HepG2 (cell line): ENCODE data around the gene SRRM3. TPM values are rescaled to one million over a fixed set of nuclear protein-coding genes. Genes with fewer than 3 reads are reported as not detected.

Source experiments
- ATAC-seq: fragments of 200-7000 bp; cut with Tn5 transposase; 3 replicates; pipeline ENCODE4 v1.9.1; 2020; ENCODE audit warnings: mild to moderate bottlenecking, moderate library complexity
- BruUV-seq: library from RNA; stranded (reverse); fragments of 400-500 nt; replicated peaks from 2 replicates; lab custom pipeline; 2021; lab: Mats Ljungman, UMichigan
- CTCF ChIA-PET: fragments of 300-600 bp; formaldehyde crosslinking; extraction: SDS; loops from one replicate; lab custom pipeline; 2021; ENCODE audit warnings: low total read pairs, inconsistent platforms, low intra/inter-chr PET ratio; lab: Yijun Ruan, JAX
- POLR2A ChIA-PET: fragments of 350-600 bp; sonication (Branson Sonifier 250); formaldehyde crosslinking; loops from one replicate; lab custom pipeline; 2020; ENCODE audit warnings: antibody characterized with exemption, inconsistent platforms; lab: Yijun Ruan, JAX
- DNase-seq: peaks from one replicate; pipeline ENCODE4 v3.0.0-alpha.2; 2015; ENCODE audit warnings: low spot score
- FAIRE-seq: peaks from 3 replicates; lab custom pipeline; 2011; peaks lifted over from hg19 to GRCh38; lab: Jason Lieb, UNC
- H2AFZ ChIP-seq: one replicate; pipeline ENCODE4 v1.6.1; 2011; ENCODE audit warnings: low read length, inconsistent platforms
- H3K27ac ChIP-seq: fragments of 300-600 bp; 3 replicates; pipeline ENCODE4 v1.8.0; 2011; ENCODE audit warnings: mixed run types, mild to moderate bottlenecking, mixed read lengths, low read length, inconsistent platforms; ENCODE audit not compliant: insufficient read depth; ENCODE audit errors: extremely low read length
- H3K27me3 ChIP-seq, 2 experiments: fragments of 200-600 bp in 1 of 2; 2 replicates in 1 of 2; 3 replicates in 1 of 2; pipeline versions ENCODE4 v1.6.0 to v1.8.0; 2011; ENCODE audit warnings: low read length in 2 of 2, mild to moderate bottlenecking in 2 of 2, moderate library complexity in 2 of 2, inconsistent platforms in 1 of 2; ENCODE audit not compliant: insufficient read depth in 2 of 2, control insufficient read depth in 1 of 2
- H3K36me3 ChIP-seq, 2 experiments: fragments of 200-600 bp in 1 of 2; replicated peaks in 1 of 2; 2 replicates in 1 of 2; 3 replicates in 1 of 2; pipeline versions ENCODE4 v1.5.1 to v1.8.0; 2011; ENCODE audit warnings: low read length in 2 of 2, inconsistent platforms in 1 of 2; ENCODE audit not compliant: insufficient read depth in 2 of 2, control insufficient read depth in 1 of 2
- H3K4me1 ChIP-seq: 2 replicates; pipeline ENCODE4 v1.5.1; 2012; ENCODE audit warnings: low read length, inconsistent platforms; ENCODE audit not compliant: insufficient read depth
- H3K4me2 ChIP-seq: 2 replicates; pipeline ENCODE4 v1.6.0; 2011; ENCODE audit warnings: low read depth, low read length, inconsistent platforms
- H3K4me3 ChIP-seq, 3 experiments: fragments of 200-600 bp in 1 of 3; sonication (generic), shearing (Covaris generic) in 1 of 3; replicated peaks in 1 of 3; 2 replicates each; pipeline ENCODE4 v1.5.1; 2011 to 2016; ENCODE audit warnings: low read length in 3 of 3, inconsistent platforms in 2 of 3, low read depth in 2 of 3, mild to moderate bottlenecking in 2 of 3, control low read depth in 1 of 3, mixed read lengths in 1 of 3; ENCODE audit not compliant: insufficient read depth in 1 of 3
- H3K79me2 ChIP-seq: one replicate; pipeline ENCODE4 v1.6.1; 2011; ENCODE audit warnings: low read length, inconsistent platforms; ENCODE audit not compliant: insufficient read depth
- H3K9ac ChIP-seq: 2 replicates; pipeline ENCODE4 v1.6.0; 2011; ENCODE audit warnings: mild to moderate bottlenecking, low read depth, low read length, inconsistent platforms; ENCODE audit not compliant: insufficient read depth
- H3K9me3 ChIP-seq: 2 replicates; pipeline ENCODE4 v1.5.1; 2012; ENCODE audit warnings: mild to moderate bottlenecking, low read length
- H4K20me1 ChIP-seq: 2 replicates; pipeline ENCODE4 v1.6.0; 2011; ENCODE audit warnings: inconsistent platforms, mild to moderate bottlenecking, low read length, moderate library complexity; ENCODE audit not compliant: insufficient read depth
- AGO2 ChIP-seq: fragments of 200-400 bp; formaldehyde crosslinking; optimal IDR thresholded peaks from 2 replicates; pipeline ENCODE3; 2017; ENCODE audit warnings: mild to moderate bottlenecking, low read depth, low read length, moderate library complexity
- HNRNPK ChIP-seq: fragments of 200-400 bp; formaldehyde crosslinking; IDR thresholded peaks from 2 replicates; pipeline ENCODE4 v1.6.1; 2018; ENCODE audit warnings: low read length, low read depth, moderate library complexity, mild to moderate bottlenecking; ENCODE audit not compliant: poor library complexity, severe bottlenecking
- MTF1 ChIP-seq: sonication (generic); formaldehyde crosslinking; IDR thresholded peaks from 2 replicates; pipeline ENCODE4 v1.5.0; 2020; ENCODE audit warnings: missing genetic modification reagents
- NONO ChIP-seq, 2 experiments: fragments of 450-650 bp in 1 of 2; sonication (generic) in 1 of 2; formaldehyde crosslinking in 1 of 2; IDR thresholded peaks in 1 of 2; conservative IDR thresholded peaks in 1 of 2; 2 replicates each; pipeline versions ENCODE4 v1.6.1 to v1.8.0; 2017 to 2022; ENCODE audit warnings: mild to moderate bottlenecking in 1 of 2, missing genetic modification reagents in 1 of 2, moderate library complexity in 1 of 2
- PAF1 ChIP-seq: IDR thresholded peaks from 2 replicates; pipeline ENCODE4 v1.6.1; 2016; ENCODE audit warnings: missing genetic modification reagents, missing compliant biosample characterization
- RAD21 ChIP-seq: fragments of 450-650 bp; formaldehyde crosslinking; IDR thresholded peaks from 2 replicates; pipeline ENCODE4 v1.5.0; 2020; ENCODE audit warnings: mild to moderate bottlenecking
- RFX5 ChIP-seq: IDR thresholded peaks from 2 replicates; pipeline ENCODE4 v1.6.1; 2011; ENCODE audit warnings: low read depth, low read length, improper control_type of control experiment
- STAG1 ChIP-seq: sonication (generic); formaldehyde crosslinking; IDR thresholded peaks from 2 replicates; pipeline ENCODE4 v1.4.0; 2020; ENCODE audit warnings: missing genetic modification reagents
- ZNF746 ChIP-seq: sonication (generic); formaldehyde crosslinking; IDR thresholded peaks from 2 replicates; pipeline ENCODE4 v1.8.0; 2022; ENCODE audit warnings: mild to moderate bottlenecking, missing genetic modification reagents
- WGBS: methylation state at CpG from one replicate; pipeline ENCODE4 v1.1.6; 2017; ENCODE audit warnings: low lambda C conversion rate; 5-methylcytosine and 5-hydroxymethylcytosine counted together
- in situ Hi-C: cut with HindIII; loops from 2 replicates; pipeline ENCODE4 v1.10.0; 2017; ENCODE audit warnings: low pct_unique_long_range_greater_than_20kb; ENCODE audit not compliant: extremely low pct_ligation_motif_present
- intact Hi-C: fragments of 100-400 bp; cut with micrococcal nuclease; formaldehyde crosslinking; loops from one replicate; pipeline ENCODE4 v1.10.0; 2022; ENCODE audit not compliant: unreplicated experiment
- polyA plus RNA-seq, 8 experiments: library from polyadenylated mRNA; depleted of rRNA in 3 of 8; stranded (reverse) in 7 of 8; unstranded in 1 of 8; fragments of >200 nt; fragmentation: Illumina TruSeq in 4 of 8; extraction: Trizol in 4 of 8; gene quantifications; 2 replicates each; pipeline versions ENCODE4 v1.2.1 to v1.2.3, GENCODE V29; 2011 to 2016; ENCODE audit warnings: low read depth in 4 of 8, missing spikeins in 1 of 8, mixed read lengths in 1 of 8; ENCODE audit not compliant: insufficient read depth in 1 of 8
- total RNA-seq, 5 experiments: library from RNA; depleted of rRNA; stranded (reverse); fragments of >200 nt; fragmentation: Illumina TruSeq; extraction: Trizol; gene quantifications; 2 replicates each; pipeline ENCODE4 v1.2.3, GENCODE V29; 2016; ENCODE audit warnings: low read depth in 1 of 5
- TF ChIP-seq, protein P1 (sequence below): sonication (generic); formaldehyde crosslinking; IDR thresholded peaks from 2 replicates; pipeline ENCODE4 v1.5.1; 2020; ENCODE audit warnings: missing genetic modification reagents, mild to moderate bottlenecking, borderline replicate concordance
- TF ChIP-seq, protein P2 (sequence below): sonication (generic); formaldehyde crosslinking; IDR thresholded peaks from 2 replicates; pipeline ENCODE4 v1.5.0; 2020; ENCODE audit warnings: mild to moderate bottlenecking, missing genetic modification reagents, moderate library complexity
- TF ChIP-seq, protein P3 (sequence below): sonication (generic); formaldehyde crosslinking; IDR thresholded peaks from 2 replicates; pipeline ENCODE4 v1.4.0; 2020; ENCODE audit warnings: missing genetic modification reagents

Gene SRRM3
- total and polyA plus RNA-seq, 2 of the 13 experiments (the other 11 are each of a cell fraction or from before 2014, with no cell fraction given): 0.13 to 0.54 TPM

DNA sequence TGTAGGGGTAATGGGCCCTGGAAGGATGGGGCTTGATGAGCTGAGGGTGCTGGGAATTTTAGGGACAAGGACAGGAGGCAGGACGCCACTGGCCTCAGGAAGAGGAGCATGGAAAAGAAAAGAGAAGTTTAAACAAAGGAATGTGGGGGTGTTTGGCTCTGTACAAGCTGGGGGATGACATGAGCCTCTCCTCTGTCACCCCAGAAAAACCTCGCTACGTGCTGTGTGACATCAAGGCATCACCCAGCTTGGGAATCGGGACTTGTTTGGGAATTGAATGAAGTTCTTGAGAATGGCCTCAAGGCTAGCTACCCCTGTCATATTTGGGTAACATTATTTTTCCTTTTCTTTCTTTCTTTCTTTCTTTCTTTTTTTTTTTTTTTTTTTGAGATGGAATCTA is 53.1 kb downstream of the SRRM3 start:
- BruUV-seq: no TSS peak
- TF ChIP-seq ZNF746 (CRISPR knock-in tag): no peak
- no peak for TF ChIP-seq PAF1 (CRISPR knock-in tag)
- no peak for TF ChIP-seq AGO2
- TF ChIP-seq HNRNPK: no peak
- TF ChIP-seq, all 625 proteins: peak for 0
- Histone ChIP-seq H3K27me3 (no peaks in the 10 kb centered on the region; a peak in 1 of 5 replicates), H3K9ac (no peak overlapping the region), H3K4me1 (peaks cover 45% of the 10 kb centered on the region), H4K20me1 (no peaks in the 10 kb centered on the region), H3K36me3 (no peaks in the 10 kb centered on the region), H3K27ac (no peak overlapping the region), H2AFZ (no peak overlapping the region), H3K4me3 (no peak overlapping the region), H3K79me2 (no peaks in the 10 kb centered on the region), H3K9me3 (no peaks in the 10 kb centered on the region), H3K4me2 (no peak overlapping the region)
- ChIA-PET POLR2A (no interaction called here), CTCF (no interaction called here)
- ATAC-seq: no peak
- in situ Hi-C loops: no loop called here
- intact Hi-C loops: no loop called here
- no peak for DNase-seq
- FAIRE-seq: no peak
- WGBS: 92% methylated on average over 4 of the region's 4 CpGs

DNA sequence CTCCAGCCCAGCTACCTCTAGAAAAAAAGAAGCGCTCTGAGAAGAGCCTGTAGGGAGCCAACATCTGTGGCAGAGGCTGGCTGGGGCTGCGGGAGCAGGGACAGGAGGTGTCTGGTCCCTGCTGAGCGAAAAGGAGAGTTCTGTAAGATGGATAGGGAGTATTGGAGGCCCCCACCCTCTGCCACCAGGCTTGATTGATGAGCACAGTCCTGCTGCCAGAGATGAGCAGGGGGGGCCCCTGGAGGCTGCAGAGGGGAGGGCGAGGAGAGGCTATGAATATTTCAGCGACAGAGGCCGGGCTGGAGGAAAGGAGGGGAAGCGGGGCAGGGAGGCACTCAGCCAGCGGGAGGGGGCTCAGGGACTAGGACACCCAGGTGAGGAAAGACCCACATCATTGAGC is 56.3 kb downstream of the SRRM3 start:
- Histone ChIP-seq H3K4me2 (no peak overlapping the region), H3K4me1 (peaks cover 44% of the 10 kb centered on the region), H3K9me3 (no peaks in the 10 kb centered on the region), H3K4me3 (no peak overlapping the region), H3K27ac (no peak overlapping the region), H4K20me1 (no peaks in the 10 kb centered on the region), H2AFZ (no peak overlapping the region), H3K36me3 (no peaks in the 10 kb centered on the region), H3K9ac (no peak overlapping the region), H3K27me3 (no peaks in the 10 kb centered on the region; a peak in 1 of 5 replicates), H3K79me2 (no peaks in the 10 kb centered on the region)
- no peak for FAIRE-seq
- intact Hi-C loops: no loop called here
- POLR2A ChIA-PET: interaction anchor here (0.6 kb wide), 1 partner anchor 10 kb away, joined by 3 read pairs; no protein-coding TSS in a partner anchor
- WGBS: 78% methylated on average over 8 of the region's 8 CpGs
- ATAC-seq: peak; percentile 36
- DNase-seq: peak; percentile 23
- BruUV-seq: no TSS peak
- CTCF ChIA-PET: interaction anchor here (1.2 kb wide), 1 partner anchor 80 kb away, joined by 4 read pairs; no protein-coding TSS in a partner anchor
- in situ Hi-C loops: no loop called here
- TF ChIP-seq, protein P1, sequence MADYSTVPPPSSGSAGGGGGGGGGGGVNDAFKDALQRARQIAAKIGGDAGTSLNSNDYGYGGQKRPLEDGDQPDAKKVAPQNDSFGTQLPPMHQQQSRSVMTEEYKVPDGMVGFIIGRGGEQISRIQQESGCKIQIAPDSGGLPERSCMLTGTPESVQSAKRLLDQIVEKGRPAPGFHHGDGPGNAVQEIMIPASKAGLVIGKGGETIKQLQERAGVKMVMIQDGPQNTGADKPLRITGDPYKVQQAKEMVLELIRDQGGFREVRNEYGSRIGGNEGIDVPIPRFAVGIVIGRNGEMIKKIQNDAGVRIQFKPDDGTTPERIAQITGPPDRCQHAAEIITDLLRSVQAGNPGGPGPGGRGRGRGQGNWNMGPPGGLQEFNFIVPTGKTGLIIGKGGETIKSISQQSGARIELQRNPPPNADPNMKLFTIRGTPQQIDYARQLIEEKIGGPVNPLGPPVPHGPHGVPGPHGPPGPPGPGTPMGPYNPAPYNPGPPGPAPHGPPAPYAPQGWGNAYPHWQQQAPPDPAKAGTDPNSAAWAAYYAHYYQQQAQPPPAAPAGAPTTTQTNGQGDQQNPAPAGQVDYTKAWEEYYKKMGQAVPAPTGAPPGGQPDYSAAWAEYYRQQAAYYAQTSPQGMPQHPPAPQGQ: no peak
- TF ChIP-seq RAD21 (CRISPR knock-in tag) (peak; percentile 38), NONO (IDR thresholded peaks at IDR 0.05) (no peak), NONO (CRISPR knock-in tag; conservative IDR thresholded peaks at IDR 0.05) (no peak), MTF1 (no peak), STAG1 (CRISPR knock-in tag) (peak; percentile 60), RFX5 (no peak)
- TF ChIP-seq, protein P2, sequence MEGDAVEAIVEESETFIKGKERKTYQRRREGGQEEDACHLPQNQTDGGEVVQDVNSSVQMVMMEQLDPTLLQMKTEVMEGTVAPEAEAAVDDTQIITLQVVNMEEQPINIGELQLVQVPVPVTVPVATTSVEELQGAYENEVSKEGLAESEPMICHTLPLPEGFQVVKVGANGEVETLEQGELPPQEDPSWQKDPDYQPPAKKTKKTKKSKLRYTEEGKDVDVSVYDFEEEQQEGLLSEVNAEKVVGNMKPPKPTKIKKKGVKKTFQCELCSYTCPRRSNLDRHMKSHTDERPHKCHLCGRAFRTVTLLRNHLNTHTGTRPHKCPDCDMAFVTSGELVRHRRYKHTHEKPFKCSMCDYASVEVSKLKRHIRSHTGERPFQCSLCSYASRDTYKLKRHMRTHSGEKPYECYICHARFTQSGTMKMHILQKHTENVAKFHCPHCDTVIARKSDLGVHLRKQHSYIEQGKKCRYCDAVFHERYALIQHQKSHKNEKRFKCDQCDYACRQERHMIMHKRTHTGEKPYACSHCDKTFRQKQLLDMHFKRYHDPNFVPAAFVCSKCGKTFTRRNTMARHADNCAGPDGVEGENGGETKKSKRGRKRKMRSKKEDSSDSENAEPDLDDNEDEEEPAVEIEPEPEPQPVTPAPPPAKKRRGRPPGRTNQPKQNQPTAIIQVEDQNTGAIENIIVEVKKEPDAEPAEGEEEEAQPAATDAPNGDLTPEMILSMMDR (CRISPR knock-in tag): peak; percentile 63
- TF ChIP-seq, protein P3, sequence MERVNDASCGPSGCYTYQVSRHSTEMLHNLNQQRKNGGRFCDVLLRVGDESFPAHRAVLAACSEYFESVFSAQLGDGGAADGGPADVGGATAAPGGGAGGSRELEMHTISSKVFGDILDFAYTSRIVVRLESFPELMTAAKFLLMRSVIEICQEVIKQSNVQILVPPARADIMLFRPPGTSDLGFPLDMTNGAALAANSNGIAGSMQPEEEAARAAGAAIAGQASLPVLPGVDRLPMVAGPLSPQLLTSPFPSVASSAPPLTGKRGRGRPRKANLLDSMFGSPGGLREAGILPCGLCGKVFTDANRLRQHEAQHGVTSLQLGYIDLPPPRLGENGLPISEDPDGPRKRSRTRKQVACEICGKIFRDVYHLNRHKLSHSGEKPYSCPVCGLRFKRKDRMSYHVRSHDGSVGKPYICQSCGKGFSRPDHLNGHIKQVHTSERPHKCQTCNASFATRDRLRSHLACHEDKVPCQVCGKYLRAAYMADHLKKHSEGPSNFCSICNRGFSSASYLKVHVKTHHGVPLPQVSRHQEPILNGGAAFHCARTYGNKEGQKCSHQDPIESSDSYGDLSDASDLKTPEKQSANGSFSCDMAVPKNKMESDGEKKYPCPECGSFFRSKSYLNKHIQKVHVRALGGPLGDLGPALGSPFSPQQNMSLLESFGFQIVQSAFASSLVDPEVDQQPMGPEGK (CRISPR knock-in tag): peak; percentile 67
